SU-DHL-6 (cell line): Measurements from ENCODE around the gene KAZN.

Source experiments
- EZH2phosphoT487 ChIP-seq: fragments of 200-600 bp; sonication (generic), shearing (Covaris generic); conservative IDR thresholded peaks from 2 replicates; pipeline ENCODE4 v1.6.1; 2018; ENCODE audit warnings: mild to moderate bottlenecking, antibody characterized with exemption, low read length, moderate library complexity, mixed read lengths
- TF ChIP-seq, protein P1 (sequence below): fragments of 200-600 bp; sonication (generic); IDR thresholded peaks from one replicate; pipeline ENCODE4 v1.5.1; 2017; ENCODE audit warnings: antibody characterized with exemption, mild to moderate bottlenecking, low read length, moderate library complexity; ENCODE audit not compliant: insufficient read depth, poor library complexity, severe bottlenecking

- TF ChIP-seq, protein P1, sequence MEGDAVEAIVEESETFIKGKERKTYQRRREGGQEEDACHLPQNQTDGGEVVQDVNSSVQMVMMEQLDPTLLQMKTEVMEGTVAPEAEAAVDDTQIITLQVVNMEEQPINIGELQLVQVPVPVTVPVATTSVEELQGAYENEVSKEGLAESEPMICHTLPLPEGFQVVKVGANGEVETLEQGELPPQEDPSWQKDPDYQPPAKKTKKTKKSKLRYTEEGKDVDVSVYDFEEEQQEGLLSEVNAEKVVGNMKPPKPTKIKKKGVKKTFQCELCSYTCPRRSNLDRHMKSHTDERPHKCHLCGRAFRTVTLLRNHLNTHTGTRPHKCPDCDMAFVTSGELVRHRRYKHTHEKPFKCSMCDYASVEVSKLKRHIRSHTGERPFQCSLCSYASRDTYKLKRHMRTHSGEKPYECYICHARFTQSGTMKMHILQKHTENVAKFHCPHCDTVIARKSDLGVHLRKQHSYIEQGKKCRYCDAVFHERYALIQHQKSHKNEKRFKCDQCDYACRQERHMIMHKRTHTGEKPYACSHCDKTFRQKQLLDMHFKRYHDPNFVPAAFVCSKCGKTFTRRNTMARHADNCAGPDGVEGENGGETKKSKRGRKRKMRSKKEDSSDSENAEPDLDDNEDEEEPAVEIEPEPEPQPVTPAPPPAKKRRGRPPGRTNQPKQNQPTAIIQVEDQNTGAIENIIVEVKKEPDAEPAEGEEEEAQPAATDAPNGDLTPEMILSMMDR: no peak
- no peak for TF ChIP-seq EZH2phosphoT487
Observed at GRCh38 chr1:14661222-14661621, 62.7 kb downstream of the KAZN start.
